C4-2B (cell line): ENCODE results near the gene PINLYP.

ENCODE experiments used
- ZFX ChIP-seq: fragments of 450-650 bp; IDR thresholded peaks from 2 replicates; pipeline ENCODE4 v1.6.1; 2017
- TF ChIP-seq, protein P1 (sequence below): fragments of 450-650 bp; conservative IDR thresholded peaks from 2 replicates; pipeline ENCODE4 v1.5.1; 2017; ENCODE audit warnings: mild to moderate bottlenecking

DNA sequence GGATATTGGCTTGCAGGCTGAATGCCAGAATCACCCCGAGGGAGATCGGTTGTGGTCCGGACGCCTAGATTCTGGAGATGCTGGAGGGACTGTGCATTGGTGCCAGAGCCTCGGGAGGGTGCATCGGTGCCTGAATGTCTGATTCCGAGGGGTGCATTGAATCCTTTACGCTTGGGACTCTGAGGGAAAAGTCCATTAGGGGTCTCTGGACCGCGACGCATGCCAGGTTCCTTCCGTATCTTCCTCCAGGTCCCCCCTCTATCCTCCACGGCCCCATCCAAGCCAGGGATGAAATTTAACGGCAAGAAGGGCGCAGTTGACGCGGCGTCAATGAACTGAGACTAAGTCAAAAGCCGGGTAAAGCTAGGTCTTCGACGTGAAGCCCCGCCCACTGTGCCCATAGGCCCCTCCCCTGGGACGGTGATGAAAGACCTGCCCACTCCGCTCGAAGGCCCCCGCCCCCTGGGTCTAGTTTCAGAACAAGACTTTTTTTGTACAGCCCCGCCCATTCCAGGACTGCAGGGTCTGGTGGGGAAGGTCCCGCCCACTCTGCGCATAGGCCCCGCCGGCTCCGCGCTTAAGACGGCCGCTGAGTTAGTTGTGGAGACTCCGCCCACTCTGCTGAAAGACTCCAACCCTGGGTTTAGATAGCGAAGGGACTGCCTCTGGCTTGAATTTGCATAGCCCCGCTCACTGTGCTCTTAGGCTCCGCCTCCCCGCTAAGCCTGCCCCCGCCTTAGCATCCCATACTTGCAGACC lies 41.9 kb upstream of the PINLYP start:
- TF ChIP-seq, protein P1, sequence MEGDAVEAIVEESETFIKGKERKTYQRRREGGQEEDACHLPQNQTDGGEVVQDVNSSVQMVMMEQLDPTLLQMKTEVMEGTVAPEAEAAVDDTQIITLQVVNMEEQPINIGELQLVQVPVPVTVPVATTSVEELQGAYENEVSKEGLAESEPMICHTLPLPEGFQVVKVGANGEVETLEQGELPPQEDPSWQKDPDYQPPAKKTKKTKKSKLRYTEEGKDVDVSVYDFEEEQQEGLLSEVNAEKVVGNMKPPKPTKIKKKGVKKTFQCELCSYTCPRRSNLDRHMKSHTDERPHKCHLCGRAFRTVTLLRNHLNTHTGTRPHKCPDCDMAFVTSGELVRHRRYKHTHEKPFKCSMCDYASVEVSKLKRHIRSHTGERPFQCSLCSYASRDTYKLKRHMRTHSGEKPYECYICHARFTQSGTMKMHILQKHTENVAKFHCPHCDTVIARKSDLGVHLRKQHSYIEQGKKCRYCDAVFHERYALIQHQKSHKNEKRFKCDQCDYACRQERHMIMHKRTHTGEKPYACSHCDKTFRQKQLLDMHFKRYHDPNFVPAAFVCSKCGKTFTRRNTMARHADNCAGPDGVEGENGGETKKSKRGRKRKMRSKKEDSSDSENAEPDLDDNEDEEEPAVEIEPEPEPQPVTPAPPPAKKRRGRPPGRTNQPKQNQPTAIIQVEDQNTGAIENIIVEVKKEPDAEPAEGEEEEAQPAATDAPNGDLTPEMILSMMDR = no peak
- TF ChIP-seq ZFX = no peak
